ENCODE results near the gene PCDH8. TPM values are rescaled to one million over a fixed set of nuclear protein-coding genes. Genes with fewer than 3 reads are reported as not detected.

PCDH8 gene
- total RNA-seq, 1 experiment from 2014 or later = 0.92 TPM

DNA sequence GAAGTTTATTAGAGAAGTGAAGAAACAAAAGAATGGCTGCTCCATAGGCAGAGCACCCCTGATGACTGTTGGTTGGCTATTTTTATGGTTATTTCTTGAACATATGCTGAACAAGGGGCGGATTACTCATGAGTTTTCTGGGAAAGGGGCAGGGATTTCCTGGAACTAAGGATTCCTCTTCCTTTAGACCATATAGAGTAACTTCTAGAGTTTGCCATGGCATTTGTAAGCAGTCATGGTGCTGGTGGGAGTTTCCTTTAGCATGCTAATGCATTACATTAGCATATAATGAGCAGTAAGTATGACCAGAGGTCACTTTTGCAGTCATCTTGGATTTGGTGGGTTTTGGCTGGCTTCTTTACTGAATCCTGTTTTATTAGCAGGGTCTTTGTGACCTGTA, 38.7 kb upstream of the PCDH8 start:
- no peak; the same call in 1 of the 2 replicates for ATAC-seq
- TF ChIP-seq RORB (CRISPR knock-in tag; IDR thresholded peaks at IDR 0.05) (no peak), TEAD1 (CRISPR knock-in tag; IDR thresholded peaks at IDR 0.05) (no peak), AR (CRISPR knock-in tag; IDR thresholded peaks at IDR 0.05) (no peak), MLX (CRISPR knock-in tag; IDR thresholded peaks at IDR 0.05) (no peak), ZNF138 (CRISPR knock-in tag; conservative IDR thresholded peaks at IDR 0.05) (no peak)
- TF ChIP-seq, protein P1, sequence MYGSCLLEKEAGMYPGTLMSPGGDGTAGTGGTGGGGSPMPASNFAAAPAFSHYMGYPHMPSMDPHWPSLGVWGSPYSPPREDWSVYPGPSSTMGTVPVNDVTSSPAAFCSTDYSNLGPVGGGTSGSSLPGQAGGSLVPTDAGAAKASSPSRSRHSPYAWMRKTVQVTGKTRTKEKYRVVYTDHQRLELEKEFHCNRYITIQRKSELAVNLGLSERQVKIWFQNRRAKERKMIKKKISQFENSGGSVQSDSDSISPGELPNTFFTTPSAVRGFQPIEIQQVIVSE (CRISPR knock-in tag; IDR thresholded peaks at IDR 0.05; ENCODE audit: borderline replicate concordance) = no peak
- Mint-ChIP-seq H3K27me3 (ENCODE audit: low read depth) (peaks cover 75% of the 10 kb centered on the region), H3K4me3 (no peak overlapping the region), H3K36me3 (peaks cover 3% of the 10 kb centered on the region; the same call in 1 of the 2 replicates), H3K4me1 (peaks cover 55% of the 10 kb centered on the region), H3K9me3 (peaks cover 17% of the 10 kb centered on the region), H3K27ac (no peak overlapping the region)
- ChIA-PET POLR2A (no interaction called here), CTCF (no interaction called here)
- no peak for DNase-seq (ENCODE audit: low spot score)

- Mint-ChIP-seq H3K36me3 (peaks cover 3% of the 10 kb centered on the region; the same call in 1 of the 2 replicates), H3K4me3 (no peak overlapping the region), H3K9me3 (peaks cover 18% of the 10 kb centered on the region), H3K27me3 (ENCODE audit: low read depth) (peaks cover 93% of the 10 kb centered on the region), H3K27ac (no peak overlapping the region), H3K4me1 (peaks cover 64% of the 10 kb centered on the region)
- POLR2A ChIA-PET = no interaction called here
- no peak for DNase-seq (ENCODE audit: low spot score)
- CTCF ChIA-PET = no interaction called here
- TF ChIP-seq ETV6 (CRISPR knock-in tag; IDR thresholded peaks at IDR 0.05) = no peak
- TF ChIP-seq EMX1 (CRISPR knock-in tag; IDR thresholded peaks at IDR 0.05) = no peak
- no peak for TF ChIP-seq GRHL2 (CRISPR knock-in tag; IDR thresholded peaks at IDR 0.05; ENCODE audit: insufficient replicate concordance, severe bottlenecking)
- TF ChIP-seq, protein P2, sequence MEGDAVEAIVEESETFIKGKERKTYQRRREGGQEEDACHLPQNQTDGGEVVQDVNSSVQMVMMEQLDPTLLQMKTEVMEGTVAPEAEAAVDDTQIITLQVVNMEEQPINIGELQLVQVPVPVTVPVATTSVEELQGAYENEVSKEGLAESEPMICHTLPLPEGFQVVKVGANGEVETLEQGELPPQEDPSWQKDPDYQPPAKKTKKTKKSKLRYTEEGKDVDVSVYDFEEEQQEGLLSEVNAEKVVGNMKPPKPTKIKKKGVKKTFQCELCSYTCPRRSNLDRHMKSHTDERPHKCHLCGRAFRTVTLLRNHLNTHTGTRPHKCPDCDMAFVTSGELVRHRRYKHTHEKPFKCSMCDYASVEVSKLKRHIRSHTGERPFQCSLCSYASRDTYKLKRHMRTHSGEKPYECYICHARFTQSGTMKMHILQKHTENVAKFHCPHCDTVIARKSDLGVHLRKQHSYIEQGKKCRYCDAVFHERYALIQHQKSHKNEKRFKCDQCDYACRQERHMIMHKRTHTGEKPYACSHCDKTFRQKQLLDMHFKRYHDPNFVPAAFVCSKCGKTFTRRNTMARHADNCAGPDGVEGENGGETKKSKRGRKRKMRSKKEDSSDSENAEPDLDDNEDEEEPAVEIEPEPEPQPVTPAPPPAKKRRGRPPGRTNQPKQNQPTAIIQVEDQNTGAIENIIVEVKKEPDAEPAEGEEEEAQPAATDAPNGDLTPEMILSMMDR (IDR thresholded peaks at IDR 0.05) = no peak
- TF ChIP-seq CREM (CRISPR knock-in tag; IDR thresholded peaks at IDR 0.05) = no peak
- no peak for TF ChIP-seq PRDM15 (CRISPR knock-in tag; IDR thresholded peaks at IDR 0.05)
- no peak for TF ChIP-seq ZNF425 (CRISPR knock-in tag; conservative IDR thresholded peaks at IDR 0.05)
- TF ChIP-seq RORB (CRISPR knock-in tag; IDR thresholded peaks at IDR 0.05) = no peak
- ATAC-seq = no peak
Observed at GRCh38 chr13:52885141-52885540, 36.7 kb upstream of the PCDH8 start.
